Ishikawa (cell line): ENCODE data around the gene ARHGAP44.

ENCODE experiments used
- CEBPB ChIP-seq: IDR thresholded peaks from 2 replicates; pipeline ENCODE4 v1.6.1; 2012
- CREB1 ChIP-seq: IDR thresholded peaks from 2 replicates; pipeline ENCODE4 v1.6.1; 2012; ENCODE audit warnings: low read depth
- EGR1 ChIP-seq: IDR thresholded peaks from 2 replicates; pipeline ENCODE4 v1.6.1; 2012
- EP300 ChIP-seq: IDR thresholded peaks from 2 replicates; pipeline ENCODE4 v1.6.1; 2012; ENCODE audit warnings: borderline replicate concordance
- FOXM1 ChIP-seq: IDR thresholded peaks from 2 replicates; pipeline ENCODE4 v1.6.1; 2012; ENCODE audit warnings: low read depth, borderline replicate concordance
- NFIC ChIP-seq: IDR thresholded peaks from 2 replicates; pipeline ENCODE4 v1.6.1; 2012
- RAD21 ChIP-seq: IDR thresholded peaks from 2 replicates; pipeline ENCODE4 v1.6.1; 2012; ENCODE audit warnings: low read depth
- REST ChIP-seq: IDR thresholded peaks from 2 replicates; pipeline ENCODE4 v1.6.1; 2012; ENCODE audit warnings: low read depth, mild to moderate bottlenecking
- TAF1 ChIP-seq: IDR thresholded peaks from 2 replicates; pipeline ENCODE4 v1.6.1; 2012; ENCODE audit warnings: low read depth, mild to moderate bottlenecking
- TCF12 ChIP-seq: IDR thresholded peaks from 2 replicates; pipeline ENCODE4 v1.6.1; 2012; ENCODE audit warnings: low read depth
- TEAD4 ChIP-seq: IDR thresholded peaks from 2 replicates; pipeline ENCODE4 v1.6.1; 2012
- USF1 ChIP-seq: IDR thresholded peaks from 2 replicates; pipeline ENCODE4 v1.6.1; 2012
- YY1 ChIP-seq: IDR thresholded peaks from 2 replicates; pipeline ENCODE4 v1.6.1; 2012; ENCODE audit warnings: low read depth
- ZBTB7A ChIP-seq: IDR thresholded peaks from 2 replicates; pipeline ENCODE4 v1.6.1; 2012; ENCODE audit warnings: low read depth
- TF ChIP-seq, protein P1 (sequence below): IDR thresholded peaks from 2 replicates; pipeline ENCODE4 v1.6.1; 2012

ARHGAP44 gene

GRCh38 chr17:12979246-12979645 lies 189.9 kb downstream of the ARHGAP44 start:
- no peak for TF ChIP-seq REST
- no peak for TF ChIP-seq ZBTB7A
- TF ChIP-seq YY1: no peak
- no peak for TF ChIP-seq FOXM1
- TF ChIP-seq TEAD4: no peak
- TF ChIP-seq, protein P1, sequence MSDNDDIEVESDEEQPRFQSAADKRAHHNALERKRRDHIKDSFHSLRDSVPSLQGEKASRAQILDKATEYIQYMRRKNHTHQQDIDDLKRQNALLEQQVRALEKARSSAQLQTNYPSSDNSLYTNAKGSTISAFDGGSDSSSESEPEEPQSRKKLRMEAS: no peak
- no peak for TF ChIP-seq RAD21
- no peak for TF ChIP-seq EP300
- no peak for TF ChIP-seq NFIC
- no peak for TF ChIP-seq EGR1
- no peak for TF ChIP-seq CEBPB
- TF ChIP-seq CREB1: no peak
- no peak for TF ChIP-seq USF1
- TF ChIP-seq TCF12: no peak
- TF ChIP-seq TAF1: no peak

GRCh38 chr17:12979826-12980500 lies 190.7 kb downstream of the ARHGAP44 start:
- TF ChIP-seq USF1 (no peak), EP300 (no peak), REST (no peak), CEBPB (no peak), ZBTB7A (no peak), YY1 (no peak), TEAD4 (no peak), TAF1 (no peak), RAD21 (no peak), TCF12 (no peak)
- TF ChIP-seq, protein P1: no peak

GRCh38 chr17:12982224-12982623 lies 192.9 kb downstream of the ARHGAP44 start:
- no peak for TF ChIP-seq RAD21
- no peak for TF ChIP-seq CEBPB
- no peak for TF ChIP-seq EP300

DNA sequence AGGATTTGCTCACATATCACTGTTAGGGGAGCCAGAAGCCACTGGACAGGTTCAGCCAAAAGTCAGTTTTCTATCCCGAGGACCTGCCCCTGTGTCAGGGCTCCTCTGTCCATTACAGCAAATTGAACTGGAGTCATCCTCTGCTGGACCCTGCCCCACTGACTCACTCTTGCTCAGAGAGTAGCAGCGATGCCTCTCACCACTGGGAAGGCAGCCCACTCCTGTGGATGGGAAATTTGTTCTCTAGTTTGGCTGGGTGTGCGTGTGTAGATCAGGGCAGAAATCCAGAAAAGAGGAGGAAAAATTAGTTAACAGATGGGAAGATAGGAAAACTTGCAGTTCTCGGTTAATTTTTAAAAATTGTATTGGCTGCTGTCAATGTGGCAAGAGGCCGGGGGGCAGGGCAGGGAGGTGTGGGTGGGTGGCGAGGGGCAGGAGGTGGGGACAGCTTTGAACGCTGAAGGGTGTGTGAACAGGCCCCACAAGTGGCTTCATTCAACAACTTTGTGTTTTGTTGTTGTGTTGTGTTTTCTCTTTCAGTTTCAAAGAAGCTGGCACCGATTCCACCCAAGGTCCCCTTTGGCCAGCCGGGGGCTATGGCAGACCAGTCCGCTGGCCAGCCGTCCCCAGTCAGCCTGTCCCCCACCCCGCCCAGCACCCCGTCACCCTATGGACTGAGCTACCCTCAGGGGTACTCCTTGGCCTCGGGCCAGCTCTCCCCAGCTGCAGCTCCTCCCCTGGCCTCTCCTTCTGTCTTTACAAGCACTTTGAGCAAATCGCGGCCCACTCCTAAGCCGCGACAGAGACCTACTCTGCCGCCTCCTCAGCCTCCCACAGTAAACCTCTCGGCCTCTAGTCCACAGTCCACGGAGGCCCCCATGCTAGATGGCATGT lies 194.9 kb downstream of the ARHGAP44 start:
- TF ChIP-seq CEBPB (no peak), REST (no peak), EGR1 (no peak), ZBTB7A (no peak), NFIC (no peak), USF1 (no peak), TCF12 (no peak), YY1 (no peak), FOXM1 (no peak), CREB1 (no peak), RAD21 (no peak), TEAD4 (no peak), EP300 (no peak), TAF1 (no peak)
- TF ChIP-seq, protein P1: no peak
